HepG2 (cell line): ENCODE data around the gene CARMIL1. TPM values are rescaled to one million over a fixed set of nuclear protein-coding genes. Genes with fewer than 3 reads are reported as not detected.

Experiments used
- ATAC-seq: fragments of 200-7000 bp; cut with Tn5 transposase; 3 replicates; pipeline ENCODE4 v1.9.1; 2020; ENCODE audit warnings: mild to moderate bottlenecking, moderate library complexity
- BruUV-seq: library from RNA; stranded (reverse); fragments of 400-500 nt; replicated peaks from 2 replicates; lab custom pipeline; 2021; lab: Mats Ljungman, UMichigan
- CTCF ChIA-PET: fragments of 300-600 bp; formaldehyde crosslinking; extraction: SDS; loops from one replicate; lab custom pipeline; 2021; ENCODE audit warnings: low total read pairs, inconsistent platforms, low intra/inter-chr PET ratio; lab: Yijun Ruan, JAX
- POLR2A ChIA-PET: fragments of 350-600 bp; sonication (Branson Sonifier 250); formaldehyde crosslinking; loops from one replicate; lab custom pipeline; 2020; ENCODE audit warnings: antibody characterized with exemption, inconsistent platforms; lab: Yijun Ruan, JAX
- DNase-seq: peaks from one replicate; pipeline ENCODE4 v3.0.0-alpha.2; 2015; ENCODE audit warnings: low spot score
- FAIRE-seq: peaks from 3 replicates; lab custom pipeline; 2011; peaks lifted over from hg19 to GRCh38; lab: Jason Lieb, UNC
- H2AFZ ChIP-seq: one replicate; pipeline ENCODE4 v1.6.1; 2011; ENCODE audit warnings: low read length, inconsistent platforms
- H3K27ac ChIP-seq: fragments of 300-600 bp; 3 replicates; pipeline ENCODE4 v1.8.0; 2011; ENCODE audit warnings: mixed run types, mild to moderate bottlenecking, mixed read lengths, low read length, inconsistent platforms; ENCODE audit not compliant: insufficient read depth; ENCODE audit errors: extremely low read length
- H3K27me3 ChIP-seq, 2 experiments: fragments of 200-600 bp in 1 of 2; 2 replicates in 1 of 2; 3 replicates in 1 of 2; pipeline versions ENCODE4 v1.6.0 to v1.8.0; 2011; ENCODE audit warnings: low read length in 2 of 2, mild to moderate bottlenecking in 2 of 2, moderate library complexity in 2 of 2, inconsistent platforms in 1 of 2; ENCODE audit not compliant: insufficient read depth in 2 of 2, control insufficient read depth in 1 of 2
- H3K36me3 ChIP-seq, 2 experiments: fragments of 200-600 bp in 1 of 2; replicated peaks in 1 of 2; 2 replicates in 1 of 2; 3 replicates in 1 of 2; pipeline versions ENCODE4 v1.5.1 to v1.8.0; 2011; ENCODE audit warnings: low read length in 2 of 2, inconsistent platforms in 1 of 2; ENCODE audit not compliant: insufficient read depth in 2 of 2, control insufficient read depth in 1 of 2
- H3K4me1 ChIP-seq: 2 replicates; pipeline ENCODE4 v1.5.1; 2012; ENCODE audit warnings: low read length, inconsistent platforms; ENCODE audit not compliant: insufficient read depth
- H3K4me2 ChIP-seq: 2 replicates; pipeline ENCODE4 v1.6.0; 2011; ENCODE audit warnings: low read depth, low read length, inconsistent platforms
- H3K4me3 ChIP-seq, 3 experiments: fragments of 200-600 bp in 1 of 3; sonication (generic), shearing (Covaris generic) in 1 of 3; replicated peaks in 1 of 3; 2 replicates each; pipeline ENCODE4 v1.5.1; 2011 to 2016; ENCODE audit warnings: low read length in 3 of 3, inconsistent platforms in 2 of 3, low read depth in 2 of 3, mild to moderate bottlenecking in 2 of 3, control low read depth in 1 of 3, mixed read lengths in 1 of 3; ENCODE audit not compliant: insufficient read depth in 1 of 3
- H3K79me2 ChIP-seq: one replicate; pipeline ENCODE4 v1.6.1; 2011; ENCODE audit warnings: low read length, inconsistent platforms; ENCODE audit not compliant: insufficient read depth
- H3K9ac ChIP-seq: 2 replicates; pipeline ENCODE4 v1.6.0; 2011; ENCODE audit warnings: mild to moderate bottlenecking, low read depth, low read length, inconsistent platforms; ENCODE audit not compliant: insufficient read depth
- H3K9me3 ChIP-seq: 2 replicates; pipeline ENCODE4 v1.5.1; 2012; ENCODE audit warnings: mild to moderate bottlenecking, low read length
- H4K20me1 ChIP-seq: 2 replicates; pipeline ENCODE4 v1.6.0; 2011; ENCODE audit warnings: inconsistent platforms, mild to moderate bottlenecking, low read length, moderate library complexity; ENCODE audit not compliant: insufficient read depth
- AKAP8 ChIP-seq: sonication (generic); formaldehyde crosslinking; IDR thresholded peaks from 2 replicates; pipeline ENCODE4 v1.5.1; 2020; ENCODE audit warnings: mild to moderate bottlenecking, missing genetic modification reagents
- NFYB ChIP-seq: sonication (generic); formaldehyde crosslinking; IDR thresholded peaks from 2 replicates; pipeline ENCODE4 v1.4.0; 2020; ENCODE audit warnings: missing genetic modification reagents
- SIX4 ChIP-seq: sonication (generic); formaldehyde crosslinking; IDR thresholded peaks from 2 replicates; pipeline ENCODE4 v1.4.0; 2020; ENCODE audit warnings: missing genetic modification reagents
- ZNF747 ChIP-seq: sonication (generic); formaldehyde crosslinking; IDR thresholded peaks from 2 replicates; pipeline ENCODE4 v1.8.1; 2023; ENCODE audit warnings: missing genetic modification reagents, mild to moderate bottlenecking, borderline replicate concordance
- WGBS: methylation state at CpG from one replicate; pipeline ENCODE4 v1.1.6; 2017; ENCODE audit warnings: low lambda C conversion rate; 5-methylcytosine and 5-hydroxymethylcytosine counted together
- in situ Hi-C: cut with HindIII; loops from 2 replicates; pipeline ENCODE4 v1.10.0; 2017; ENCODE audit warnings: low pct_unique_long_range_greater_than_20kb; ENCODE audit not compliant: extremely low pct_ligation_motif_present
- intact Hi-C: fragments of 100-400 bp; cut with micrococcal nuclease; formaldehyde crosslinking; loops from one replicate; pipeline ENCODE4 v1.10.0; 2022; ENCODE audit not compliant: unreplicated experiment
- polyA plus RNA-seq, 8 experiments: library from polyadenylated mRNA; depleted of rRNA in 3 of 8; stranded (reverse) in 7 of 8; unstranded in 1 of 8; fragments of >200 nt; fragmentation: Illumina TruSeq in 4 of 8; extraction: Trizol in 4 of 8; gene quantifications; 2 replicates each; pipeline versions ENCODE4 v1.2.1 to v1.2.3, GENCODE V29; 2011 to 2016; ENCODE audit warnings: low read depth in 4 of 8, missing spikeins in 1 of 8, mixed read lengths in 1 of 8; ENCODE audit not compliant: insufficient read depth in 1 of 8
- total RNA-seq, 5 experiments: library from RNA; depleted of rRNA; stranded (reverse); fragments of >200 nt; fragmentation: Illumina TruSeq; extraction: Trizol; gene quantifications; 2 replicates each; pipeline ENCODE4 v1.2.3, GENCODE V29; 2016; ENCODE audit warnings: low read depth in 1 of 5
- TF ChIP-seq, protein P1 (sequence below): sonication (generic); formaldehyde crosslinking; IDR thresholded peaks from 2 replicates; pipeline ENCODE4 v1.4.0; 2020; ENCODE audit warnings: missing genetic modification reagents

The CARMIL1 gene
- total and polyA plus RNA-seq, 2 of the 13 experiments (the other 11 are each of a cell fraction or from before 2014, with no cell fraction given): 1.8 to 2.6 TPM

DNA sequence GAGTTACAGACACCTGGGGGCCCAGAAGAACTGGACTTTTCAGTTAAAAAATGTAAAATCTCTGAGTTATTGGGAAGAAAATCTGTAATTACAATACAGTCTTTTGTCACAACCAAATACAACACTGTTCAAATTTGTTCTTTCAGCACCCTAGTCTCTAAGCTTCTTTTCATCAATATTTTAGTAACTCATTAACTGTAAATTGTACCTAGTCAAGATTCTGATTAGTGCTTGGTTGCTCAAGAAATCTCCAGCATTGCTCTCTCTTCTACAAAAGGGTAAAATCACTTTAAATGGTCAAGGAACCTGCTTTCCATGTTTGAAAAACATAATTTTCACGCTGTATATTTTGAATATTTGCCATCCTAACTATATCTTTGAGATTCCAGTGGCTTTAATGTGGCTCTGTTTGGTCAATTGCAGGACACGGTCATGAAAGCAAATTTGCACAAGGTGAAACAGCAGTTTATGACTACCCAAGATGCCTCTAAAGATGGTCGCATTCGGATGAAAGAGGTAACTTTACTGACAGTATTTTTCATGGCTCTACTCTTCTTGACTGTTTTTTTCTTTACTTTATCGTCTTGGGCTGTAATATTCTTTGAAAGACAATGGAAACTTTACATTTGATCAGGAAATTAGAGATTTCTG lies 382.1 kb downstream of the CARMIL1 start (continued):
- TF ChIP-seq ZNF747 (CRISPR knock-in tag) (no peak), AKAP8 (CRISPR knock-in tag) (no peak), SIX4 (CRISPR knock-in tag) (no peak)

DNA sequence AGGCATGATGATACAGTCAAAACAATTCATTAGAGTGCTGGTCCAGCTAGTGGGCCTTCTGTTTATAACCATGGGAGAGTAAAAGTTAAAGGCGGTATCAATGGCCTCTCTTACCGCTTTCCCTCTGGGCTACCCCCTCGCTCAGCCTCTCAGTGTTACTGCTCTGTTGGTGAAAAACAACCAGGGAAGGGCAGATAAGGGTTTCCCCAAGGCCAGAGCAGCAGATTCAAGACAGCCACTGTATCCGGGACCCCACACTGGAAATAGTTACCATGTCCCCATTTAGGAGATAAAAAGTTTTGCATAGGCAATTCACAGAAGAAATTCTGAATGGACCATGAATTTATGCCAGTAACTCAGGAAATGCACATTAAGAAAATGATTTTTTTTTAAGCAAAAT lies 386.3 kb downstream of the CARMIL1 start:
- no peak for ATAC-seq
- Histone ChIP-seq H3K79me2 (no peaks in the 10 kb centered on the region), H3K9me3 (no peaks in the 10 kb centered on the region), H3K4me2 (no peak overlapping the region), H3K27ac (no peak overlapping the region), H2AFZ (no peak overlapping the region), H3K36me3 (no peaks in the 10 kb centered on the region), H3K4me1 (peaks cover 53% of the 10 kb centered on the region), H3K4me3 (no peak overlapping the region), H3K9ac (no peak overlapping the region), H4K20me1 (no peaks in the 10 kb centered on the region), H3K27me3 (no peaks in the 10 kb centered on the region)
- in situ Hi-C loops: no loop called here
- WGBS: 100% methylated on average over 4 of the region's 4 CpGs
- no TSS peak for BruUV-seq
- intact Hi-C loops: no loop called here
- TF ChIP-seq, protein P1, sequence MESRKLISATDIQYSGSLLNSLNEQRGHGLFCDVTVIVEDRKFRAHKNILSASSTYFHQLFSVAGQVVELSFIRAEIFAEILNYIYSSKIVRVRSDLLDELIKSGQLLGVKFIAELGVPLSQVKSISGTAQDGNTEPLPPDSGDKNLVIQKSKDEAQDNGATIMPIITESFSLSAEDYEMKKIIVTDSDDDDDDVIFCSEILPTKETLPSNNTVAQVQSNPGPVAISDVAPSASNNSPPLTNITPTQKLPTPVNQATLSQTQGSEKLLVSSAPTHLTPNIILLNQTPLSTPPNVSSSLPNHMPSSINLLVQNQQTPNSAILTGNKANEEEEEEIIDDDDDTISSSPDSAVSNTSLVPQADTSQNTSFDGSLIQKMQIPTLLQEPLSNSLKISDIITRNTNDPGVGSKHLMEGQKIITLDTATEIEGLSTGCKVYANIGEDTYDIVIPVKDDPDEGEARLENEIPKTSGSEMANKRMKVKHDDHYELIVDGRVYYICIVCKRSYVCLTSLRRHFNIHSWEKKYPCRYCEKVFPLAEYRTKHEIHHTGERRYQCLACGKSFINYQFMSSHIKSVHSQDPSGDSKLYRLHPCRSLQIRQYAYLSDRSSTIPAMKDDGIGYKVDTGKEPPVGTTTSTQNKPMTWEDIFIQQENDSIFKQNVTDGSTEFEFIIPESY: 0 out of 2 replicates have a peak, but pooled peaks have one; percentile 41
- TF ChIP-seq NFYB (CRISPR knock-in tag): no peak
- no peak for DNase-seq
- POLR2A ChIA-PET: interaction anchor here (6.6 kb wide), 1 partner anchor 24 kb away, joined by 53 read pairs; no protein-coding TSS in a partner anchor
- no peak for FAIRE-seq
- CTCF ChIA-PET: no interaction called here
